SU-DHL-6 (cell line): ENCODE results near the gene TIMP2.

Experiments used
- CTCF ChIP-seq: fragments of 200-600 bp; sonication (generic); IDR thresholded peaks from one replicate; pipeline ENCODE4 v1.5.1; 2017; ENCODE audit warnings: antibody characterized with exemption, mild to moderate bottlenecking, low read length, moderate library complexity; ENCODE audit not compliant: insufficient read depth, poor library complexity, severe bottlenecking
- EZH2phosphoT487 ChIP-seq: fragments of 200-600 bp; sonication (generic), shearing (Covaris generic); conservative IDR thresholded peaks from 2 replicates; pipeline ENCODE4 v1.6.1; 2018; ENCODE audit warnings: mild to moderate bottlenecking, antibody characterized with exemption, low read length, moderate library complexity, mixed read lengths

DNA sequence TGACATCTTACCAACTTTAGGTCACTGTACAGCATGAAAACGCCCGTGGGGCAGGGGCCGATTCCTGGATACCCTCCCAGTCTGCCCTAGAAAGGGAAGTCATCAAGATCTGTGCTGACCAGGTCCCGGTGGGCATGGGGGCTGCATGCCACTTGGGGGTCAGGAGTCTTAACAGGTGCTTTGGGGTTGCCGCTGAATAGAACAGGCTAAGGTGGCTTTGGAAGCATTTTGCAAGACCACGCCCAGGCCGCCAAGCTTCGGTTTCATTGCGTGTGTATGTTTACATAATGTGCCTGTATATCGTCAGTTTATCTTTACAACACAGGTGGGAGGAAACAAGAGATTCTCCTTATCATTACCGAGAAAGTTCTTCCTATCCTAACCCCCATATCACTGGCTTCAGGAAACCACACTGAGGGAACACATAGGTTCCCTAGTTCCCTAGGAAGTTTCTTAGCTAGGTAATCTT, 71.2 kb downstream of the TIMP2 start:
- no peak for TF ChIP-seq CTCF
- no peak for TF ChIP-seq EZH2phosphoT487
